ENCODE results near the gene ALDH1A3. TPM values are rescaled to one million over a fixed set of nuclear protein-coding genes. Genes with fewer than 3 reads are reported as not detected.

ALDH1A3 gene
- total and polyA plus RNA-seq, 2 experiments from 2014 or later = 4.0 to 19.8 TPM

DNA sequence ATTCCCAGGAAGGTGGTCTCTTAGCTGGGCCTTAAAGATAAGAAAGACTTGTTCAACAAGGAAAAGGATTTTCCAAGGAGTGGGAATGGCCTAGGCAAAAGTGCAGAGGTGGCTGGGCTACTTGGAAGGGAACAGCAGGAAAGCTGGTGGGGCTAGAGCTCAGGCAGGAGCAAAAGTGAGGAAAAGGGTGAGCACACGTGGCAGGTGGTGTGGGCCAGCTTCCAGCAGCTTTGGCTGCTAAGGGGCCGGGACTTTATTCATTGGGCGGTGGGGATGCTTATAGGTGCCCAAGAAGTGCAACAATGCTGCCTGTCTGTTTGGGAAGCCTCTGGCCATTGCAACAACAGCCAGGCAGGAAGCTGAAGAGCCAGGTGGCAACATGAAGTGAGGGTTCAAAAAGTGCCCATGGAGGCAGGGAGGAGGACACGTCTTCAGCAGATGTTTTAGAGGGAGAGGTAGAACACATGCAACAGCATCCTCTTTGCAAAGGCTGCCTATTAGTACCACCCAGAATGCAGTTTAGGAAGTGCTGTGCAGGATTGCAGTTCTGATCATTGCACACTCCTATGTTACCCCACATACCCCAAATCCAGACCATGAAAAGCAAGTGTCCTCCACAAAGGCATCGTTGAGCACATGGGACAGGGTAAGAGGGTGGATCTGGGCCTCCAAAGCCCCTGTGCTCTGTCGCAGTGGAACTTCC, 13.8 kb downstream of the ALDH1A3 start:
- H3K4me1 ChIP-seq (ENCODE audit: insufficient read depth) = no peaks in the 10 kb centered on the region; the same call in 1 of the 2 replicates
- no peaks in the 10 kb centered on the region for H3K9me3 Mint-ChIP-seq

DNA sequence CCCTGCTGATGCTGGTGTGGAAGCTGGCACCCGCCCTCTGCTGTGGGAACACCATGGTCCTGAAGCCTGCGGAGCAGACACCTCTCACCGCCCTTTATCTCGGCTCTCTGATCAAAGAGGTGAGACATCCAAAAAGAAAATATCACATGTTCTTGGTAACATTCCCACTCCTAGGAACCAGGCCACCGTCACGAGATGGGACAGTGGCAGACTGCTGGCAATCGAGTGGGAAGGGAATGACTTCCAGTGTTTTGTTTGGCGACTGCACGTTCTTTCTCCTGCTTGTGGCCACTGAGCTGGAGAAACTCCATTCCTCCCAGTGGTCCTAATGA, 14.3 kb downstream of the ALDH1A3 start:
- peaks cover 23% of the 10 kb centered on the region for H3K4me1 Mint-ChIP-seq
- H3K4me3 Mint-ChIP-seq = no peak overlapping the region
- Histone ChIP-seq H2AFZ (no peak overlapping the region), H3K4me2 (no peak overlapping the region), H3K79me2 (replicated peaks; ENCODE audit: insufficient read depth) (no peaks in the 10 kb centered on the region), H3K9me2 (ENCODE audit: insufficient read depth) (no peaks in the 10 kb centered on the region), H3K4me1 (ENCODE audit: insufficient read depth) (no peaks in the 10 kb centered on the region; the same call in 1 of the 2 replicates), H3K4me3 (no peak overlapping the region), H3F3A (replicated peaks; ENCODE audit: low read depth) (no peaks in the 10 kb centered on the region), H4K20me1 (replicated peaks; ENCODE audit: insufficient read depth) (no peaks in the 10 kb centered on the region), H3K36me3 (ENCODE audit: insufficient read depth) (no peaks in the 10 kb centered on the region), H3K27me3 (ENCODE audit: insufficient read depth) (no peaks in the 10 kb centered on the region), H3K27ac (ENCODE audit: low read depth) (no peak overlapping the region)
- no peaks in the 10 kb centered on the region for H3K36me3 Mint-ChIP-seq (ENCODE audit: low read depth)
- ATAC-seq (no peak), DNase-seq (ENCODE audit: low spot score) (no peak)
- peaks cover 11% of the 10 kb centered on the region for H3K27me3 Mint-ChIP-seq (ENCODE audit: insufficient read depth, low read depth, poor library complexity)
- no peak overlapping the region for H3K27ac Mint-ChIP-seq
- no peaks in the 10 kb centered on the region for H3K9me3 Mint-ChIP-seq
- TF ChIP-seq ZNF114 (CRISPR knock-in tag; IDR thresholded peaks at IDR 0.05) (no peak), STAT1 (IDR thresholded peaks at IDR 0.05; ENCODE audit: unreplicated experiment) (no peak), CREB1 (CRISPR knock-in tag; IDR thresholded peaks at IDR 0.05; ENCODE audit: low read depth) (no peak), EZH2phosphoT487 (IDR thresholded peaks at IDR 0.05; ENCODE audit: unreplicated experiment) (no peak)
- TF ChIP-seq, protein P1, sequence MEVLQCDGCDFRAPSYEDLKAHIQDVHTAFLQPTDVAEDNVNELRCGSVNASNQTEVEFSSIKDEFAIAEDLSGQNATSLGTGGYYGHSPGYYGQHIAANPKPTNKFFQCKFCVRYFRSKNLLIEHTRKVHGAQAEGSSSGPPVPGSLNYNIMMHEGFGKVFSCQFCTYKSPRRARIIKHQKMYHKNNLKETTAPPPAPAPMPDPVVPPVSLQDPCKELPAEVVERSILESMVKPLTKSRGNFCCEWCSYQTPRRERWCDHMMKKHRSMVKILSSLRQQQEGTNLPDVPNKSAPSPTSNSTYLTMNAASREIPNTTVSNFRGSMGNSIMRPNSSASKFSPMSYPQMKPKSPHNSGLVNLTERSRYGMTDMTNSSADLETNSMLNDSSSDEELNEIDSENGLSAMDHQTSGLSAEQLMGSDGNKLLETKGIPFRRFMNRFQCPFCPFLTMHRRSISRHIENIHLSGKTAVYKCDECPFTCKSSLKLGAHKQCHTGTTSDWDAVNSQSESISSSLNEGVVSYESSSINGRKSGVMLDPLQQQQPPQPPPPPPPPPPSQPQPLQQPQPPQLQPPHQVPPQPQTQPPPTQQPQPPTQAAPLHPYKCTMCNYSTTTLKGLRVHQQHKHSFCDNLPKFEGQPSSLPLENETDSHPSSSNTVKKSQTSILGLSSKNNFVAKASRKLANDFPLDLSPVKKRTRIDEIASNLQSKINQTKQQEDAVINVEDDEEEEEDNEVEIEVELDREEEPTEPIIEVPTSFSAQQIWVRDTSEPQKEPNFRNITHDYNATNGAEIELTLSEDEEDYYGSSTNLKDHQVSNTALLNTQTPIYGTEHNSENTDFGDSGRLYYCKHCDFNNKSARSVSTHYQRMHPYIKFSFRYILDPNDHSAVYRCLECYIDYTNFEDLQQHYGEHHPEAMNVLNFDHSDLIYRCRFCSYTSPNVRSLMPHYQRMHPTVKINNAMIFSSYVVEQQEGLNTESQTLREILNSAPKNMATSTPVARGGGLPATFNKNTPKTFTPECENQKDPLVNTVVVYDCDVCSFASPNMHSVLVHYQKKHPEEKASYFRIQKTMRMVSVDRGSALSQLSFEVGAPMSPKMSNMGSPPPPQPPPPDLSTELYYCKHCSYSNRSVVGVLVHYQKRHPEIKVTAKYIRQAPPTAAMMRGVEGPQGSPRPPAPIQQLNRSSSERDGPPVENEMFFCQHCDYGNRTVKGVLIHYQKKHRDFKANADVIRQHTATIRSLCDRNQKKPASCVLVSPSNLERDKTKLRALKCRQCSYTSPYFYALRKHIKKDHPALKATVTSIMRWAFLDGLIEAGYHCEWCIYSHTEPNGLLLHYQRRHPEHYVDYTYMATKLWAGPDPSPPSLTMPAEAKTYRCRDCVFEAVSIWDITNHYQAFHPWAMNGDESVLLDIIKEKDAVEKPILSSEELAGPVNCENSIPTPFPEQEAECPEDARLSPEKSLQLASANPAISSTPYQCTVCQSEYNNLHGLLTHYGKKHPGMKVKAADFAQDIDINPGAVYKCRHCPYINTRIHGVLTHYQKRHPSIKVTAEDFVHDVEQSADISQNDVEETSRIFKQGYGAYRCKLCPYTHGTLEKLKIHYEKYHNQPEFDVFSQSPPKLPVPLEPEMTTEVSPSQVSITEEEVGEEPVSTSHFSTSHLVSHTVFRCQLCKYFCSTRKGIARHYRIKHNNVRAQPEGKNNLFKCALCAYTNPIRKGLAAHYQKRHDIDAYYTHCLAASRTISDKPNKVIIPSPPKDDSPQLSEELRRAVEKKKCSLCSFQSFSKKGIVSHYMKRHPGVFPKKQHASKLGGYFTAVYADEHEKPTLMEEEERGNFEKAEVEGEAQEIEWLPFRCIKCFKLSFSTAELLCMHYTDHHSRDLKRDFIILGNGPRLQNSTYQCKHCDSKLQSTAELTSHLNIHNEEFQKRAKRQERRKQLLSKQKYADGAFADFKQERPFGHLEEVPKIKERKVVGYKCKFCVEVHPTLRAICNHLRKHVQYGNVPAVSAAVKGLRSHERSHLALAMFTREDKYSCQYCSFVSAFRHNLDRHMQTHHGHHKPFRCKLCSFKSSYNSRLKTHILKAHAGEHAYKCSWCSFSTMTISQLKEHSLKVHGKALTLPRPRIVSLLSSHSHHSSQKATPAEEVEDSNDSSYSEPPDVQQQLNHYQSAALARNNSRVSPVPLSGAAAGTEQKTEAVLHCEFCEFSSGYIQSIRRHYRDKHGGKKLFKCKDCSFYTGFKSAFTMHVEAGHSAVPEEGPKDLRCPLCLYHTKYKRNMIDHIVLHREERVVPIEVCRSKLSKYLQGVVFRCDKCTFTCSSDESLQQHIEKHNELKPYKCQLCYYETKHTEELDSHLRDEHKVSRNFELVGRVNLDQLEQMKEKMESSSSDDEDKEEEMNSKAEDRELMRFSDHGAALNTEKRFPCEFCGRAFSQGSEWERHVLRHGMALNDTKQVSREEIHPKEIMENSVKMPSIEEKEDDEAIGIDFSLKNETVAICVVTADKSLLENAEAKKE (CRISPR knock-in tag; IDR thresholded peaks at IDR 0.05) = no peak

More for the DNA sequence above, 13.8 kb downstream of the ALDH1A3 start:
- Histone ChIP-seq H3K4me2 (no peak overlapping the region), H3K4me3 (no peak overlapping the region), H3K9me2 (ENCODE audit: insufficient read depth) (no peaks in the 10 kb centered on the region), H3K36me3 (ENCODE audit: insufficient read depth) (no peaks in the 10 kb centered on the region), H3K27ac (ENCODE audit: low read depth) (no peak overlapping the region), H4K20me1 (replicated peaks; ENCODE audit: insufficient read depth) (no peaks in the 10 kb centered on the region), H3K27me3 (ENCODE audit: insufficient read depth) (no peaks in the 10 kb centered on the region), H2AFZ (no peak overlapping the region), H3K79me2 (replicated peaks; ENCODE audit: insufficient read depth) (no peaks in the 10 kb centered on the region), H3F3A (replicated peaks; ENCODE audit: low read depth) (no peaks in the 10 kb centered on the region)
- H3K27me3 Mint-ChIP-seq (ENCODE audit: insufficient read depth, low read depth, poor library complexity) = peaks cover 11% of the 10 kb centered on the region
- ATAC-seq (no peak), DNase-seq (ENCODE audit: low spot score) (no peak)
- no peak overlapping the region for H3K27ac Mint-ChIP-seq
- H3K4me3 Mint-ChIP-seq = no peak overlapping the region
- peaks cover 23% of the 10 kb centered on the region for H3K4me1 Mint-ChIP-seq
- no peaks in the 10 kb centered on the region for H3K36me3 Mint-ChIP-seq (ENCODE audit: low read depth)
- TF ChIP-seq JUNB (IDR thresholded peaks at IDR 0.05; ENCODE audit: unreplicated experiment) = no peak
- TF ChIP-seq CREB1 (CRISPR knock-in tag; IDR thresholded peaks at IDR 0.05; ENCODE audit: low read depth) = no peak
- TF ChIP-seq, protein P2, sequence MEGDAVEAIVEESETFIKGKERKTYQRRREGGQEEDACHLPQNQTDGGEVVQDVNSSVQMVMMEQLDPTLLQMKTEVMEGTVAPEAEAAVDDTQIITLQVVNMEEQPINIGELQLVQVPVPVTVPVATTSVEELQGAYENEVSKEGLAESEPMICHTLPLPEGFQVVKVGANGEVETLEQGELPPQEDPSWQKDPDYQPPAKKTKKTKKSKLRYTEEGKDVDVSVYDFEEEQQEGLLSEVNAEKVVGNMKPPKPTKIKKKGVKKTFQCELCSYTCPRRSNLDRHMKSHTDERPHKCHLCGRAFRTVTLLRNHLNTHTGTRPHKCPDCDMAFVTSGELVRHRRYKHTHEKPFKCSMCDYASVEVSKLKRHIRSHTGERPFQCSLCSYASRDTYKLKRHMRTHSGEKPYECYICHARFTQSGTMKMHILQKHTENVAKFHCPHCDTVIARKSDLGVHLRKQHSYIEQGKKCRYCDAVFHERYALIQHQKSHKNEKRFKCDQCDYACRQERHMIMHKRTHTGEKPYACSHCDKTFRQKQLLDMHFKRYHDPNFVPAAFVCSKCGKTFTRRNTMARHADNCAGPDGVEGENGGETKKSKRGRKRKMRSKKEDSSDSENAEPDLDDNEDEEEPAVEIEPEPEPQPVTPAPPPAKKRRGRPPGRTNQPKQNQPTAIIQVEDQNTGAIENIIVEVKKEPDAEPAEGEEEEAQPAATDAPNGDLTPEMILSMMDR (conservative IDR thresholded peaks at IDR 0.05; ENCODE audit: low read depth in 2 of 2) = no peak
